Left ventricle myocardium inferior (tissue), 1 donor: ENCODE measurements around the gene LRP1B. TPM values are rescaled to one million over a fixed set of nuclear protein-coding genes. Genes with fewer than 3 reads are reported as not detected.
"Not testable (repeated sequence)": the region's sequence is repeated elsewhere in the genome, so short reads cannot be mapped to it uniquely, and the experiment has no call there.

ENCODE experiments used
- DNase-seq: peaks from one replicate; pipeline ENCODE4 v3.0.0-alpha.2; 2020
- H3K27ac ChIP-seq: fragments of 200-600 bp; replicated peaks from 2 replicates; pipeline ENCODE4 v1.8.0; 2021
- H3K27me3 ChIP-seq: fragments of 200-600 bp; 2 replicates; pipeline ENCODE4 v1.8.0; 2021; ENCODE audit warnings: low read depth
- H3K36me3 ChIP-seq: fragments of 200-600 bp; 2 replicates; pipeline ENCODE4 v1.8.0; 2021
- H3K4me1 ChIP-seq: fragments of 200-600 bp; 2 replicates; pipeline ENCODE4 v1.8.0; 2021
- H3K4me3 ChIP-seq: fragments of 200-600 bp; 2 replicates; pipeline ENCODE4 v1.8.0; 2021; ENCODE audit warnings: mild to moderate bottlenecking, moderate library complexity
- H3K9me3 ChIP-seq: fragments of 200-600 bp; replicated peaks from 2 replicates; pipeline ENCODE4 v1.8.0; 2021
- CTCF ChIP-seq: fragments of 200-600 bp; IDR thresholded peaks from 2 replicates; pipeline ENCODE4 v1.8.0; 2021; ENCODE audit warnings: antibody characterized with exemption, mild to moderate bottlenecking, borderline replicate concordance
- intact Hi-C: fragments of 100-400 bp; cut with micrococcal nuclease; formaldehyde crosslinking; loops from one replicate; pipeline ENCODE4 v1.11.0; 2022
- total RNA-seq: library from RNA; stranded (reverse); fragmentation: NEBNext Ultra II Directional; extraction: Animal tissue kit (Norgen Biotek cat#: 25700); gene quantifications from one replicate; pipeline ENCODE4 v1.2.1, GENCODE V29; 2021
- donor health status: DM: no; HTN: yes; CAD: no; lungs with severe emphysema.

Gene LRP1B
- total RNA-seq, 1 donor from 2014 or later: 0.08 TPM

DNA sequence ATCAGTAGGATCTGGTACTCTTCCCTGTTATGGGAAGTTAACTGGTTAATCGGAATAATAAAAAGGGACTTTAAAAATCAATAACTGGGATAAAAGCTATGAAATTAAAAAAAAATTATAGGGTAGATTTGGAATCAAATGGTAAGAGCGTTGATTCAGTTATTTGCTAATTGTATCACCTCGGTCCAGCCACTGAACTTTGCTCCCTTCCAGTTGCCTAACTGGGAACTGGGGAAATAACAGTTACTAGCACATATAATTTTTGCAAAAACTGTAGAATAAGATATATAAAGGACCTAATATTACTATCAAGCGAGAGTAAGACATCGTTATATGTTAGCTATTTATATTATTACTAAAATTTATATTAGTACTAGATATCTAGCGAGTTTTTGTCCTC lies 302.1 kb downstream of the LRP1B start:
- H3K4me3 ChIP-seq: no peak overlapping the region
- H3K27ac ChIP-seq: no peak overlapping the region
- no peaks in the 10 kb centered on the region for H3K4me1 ChIP-seq
- H3K36me3 ChIP-seq: no peaks in the 10 kb centered on the region
- H3K27me3 ChIP-seq: no peaks in the 10 kb centered on the region
- H3K9me3 ChIP-seq: peaks cover 4% of the 10 kb centered on the region
- DNase-seq: no peak
- intact Hi-C loops: no loop called here
- TF ChIP-seq CTCF: no peak

- intact Hi-C loops: no loop called here
- H3K36me3 ChIP-seq: no peaks in the 10 kb centered on the region
- H3K4me3 ChIP-seq: no peak overlapping the region
- H3K9me3 ChIP-seq: peaks cover 4% of the 10 kb centered on the region
- no peaks in the 10 kb centered on the region for H3K4me1 ChIP-seq
- no peak for DNase-seq
- H3K27me3 ChIP-seq: no peaks in the 10 kb centered on the region
- no peak for TF ChIP-seq CTCF
- H3K27ac ChIP-seq: no peak overlapping the region
These were observed 306.0 kb downstream of the LRP1B start for GRCh38 chr2:141824790-141825189.

- intact Hi-C loops: no loop called here
- no peak for TF ChIP-seq CTCF
- peaks cover 5% of the 10 kb centered on the region for H3K9me3 ChIP-seq
- no peak overlapping the region for H3K27ac ChIP-seq
- H3K4me1 ChIP-seq: no peaks in the 10 kb centered on the region
- H3K4me3 ChIP-seq: no peak overlapping the region
- no peaks in the 10 kb centered on the region for H3K36me3 ChIP-seq
- H3K27me3 ChIP-seq: no peaks in the 10 kb centered on the region
- no peak for DNase-seq
These were observed 309.9 kb downstream of the LRP1B start for GRCh38 chr2:141820893-141821292.

DNA sequence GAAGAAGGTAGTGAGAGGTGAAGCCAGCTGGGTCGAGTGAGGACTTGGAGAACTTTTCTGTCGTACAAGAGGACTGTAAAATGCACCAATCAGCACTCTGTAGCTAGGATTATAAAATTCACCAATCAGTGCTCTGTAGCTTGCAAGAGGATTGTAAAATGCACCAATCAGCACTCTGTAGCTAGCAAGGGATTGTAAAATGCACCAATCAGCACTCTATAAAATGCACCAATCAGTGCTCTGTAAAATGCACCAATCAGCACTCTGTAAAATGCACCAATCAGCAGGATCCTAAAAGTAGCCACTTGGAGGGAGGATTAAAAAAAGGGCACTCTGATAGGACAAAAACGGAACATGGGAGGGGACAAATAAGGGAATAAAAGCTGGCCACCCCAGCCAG lies 315.5 kb downstream of the LRP1B start:
- intact Hi-C loops, H3K36me3 ChIP-seq, H3K4me1 ChIP-seq, DNase-seq, H3K27ac ChIP-seq, H3K27me3 ChIP-seq, H3K4me3 ChIP-seq: not testable (repeated sequence)
- H3K9me3 ChIP-seq: peaks cover 29% of the 10 kb centered on the region

- no peak overlapping the region for H3K4me3 ChIP-seq
- DNase-seq: no peak
- no peak overlapping the region for H3K27ac ChIP-seq
- no peak for TF ChIP-seq CTCF
- no peaks in the 10 kb centered on the region for H3K4me1 ChIP-seq
- no peaks in the 10 kb centered on the region for H3K27me3 ChIP-seq
- H3K9me3 ChIP-seq: peaks cover 29% of the 10 kb centered on the region
- intact Hi-C loops: no loop called here
- no peaks in the 10 kb centered on the region for H3K36me3 ChIP-seq
These were observed 316.7 kb downstream of the LRP1B start for GRCh38 chr2:141814150-141814549.

DNA sequence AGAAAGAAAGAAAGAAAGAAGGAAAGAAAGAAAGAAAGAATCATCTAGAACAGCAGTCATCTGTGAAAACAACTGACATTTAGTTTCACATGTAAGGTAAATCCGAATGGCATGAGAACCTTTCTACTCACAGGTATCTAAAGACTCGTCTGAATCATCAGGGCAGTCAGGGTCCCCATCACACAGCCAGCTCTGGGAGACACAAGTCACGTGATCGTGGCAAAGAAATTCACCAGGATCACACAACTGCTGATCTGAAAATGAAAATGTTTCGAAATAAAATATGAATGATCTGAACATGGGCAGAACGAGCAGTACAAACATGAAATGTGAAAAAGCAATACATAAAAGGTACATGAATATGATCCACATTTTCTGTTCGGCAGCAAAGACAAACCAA lies 320.7 kb downstream of the LRP1B start:
- intact Hi-C loops: no loop called here
- H3K9me3 ChIP-seq: peaks cover 25% of the 10 kb centered on the region
- no peak overlapping the region for H3K4me3 ChIP-seq
- no peaks in the 10 kb centered on the region for H3K4me1 ChIP-seq
- no peak for TF ChIP-seq CTCF
- no peaks in the 10 kb centered on the region for H3K36me3 ChIP-seq
- no peak for DNase-seq
- H3K27ac ChIP-seq: no peak overlapping the region
- H3K27me3 ChIP-seq: no peaks in the 10 kb centered on the region
